ENCODE results near the gene CHRNG.

Gene CHRNG

GRCh38 chr2:232550354-232551249, 11.1 kb downstream of the CHRNG start, which contains the start of the genes EIF4E2 and TIGD1:
EIF4E2 (plus strand) TSS chr2:232550689; CDS start chr2:232550725, 36 bp downstream.
TIGD1 (minus strand) TSS chr2:232550557; CDS start chr2:232549882, 675 bp downstream.
- Histone ChIP-seq H3K9me3 (ENCODE audit: control insufficient read depth, insufficient read depth, low read depth, low read length) (no peaks in the 10 kb centered on the region), H3K27ac (ENCODE audit: extremely low read depth, low read depth, low read length) (peak within 1 kb of the TSS; percentile 82), H3K4me3 (ENCODE audit: low read depth, low read length) (peak within 1 kb of the TSS; percentile 94), H3K36me3 (ENCODE audit: control insufficient read depth in 2 of 2, insufficient read depth in 1 of 2, low read length in 2 of 2) (peaks cover 17 to 47% of the 10 kb centered on the region in 2 experiments; a peak in 2 of 3 replicates), H3K4me1 (ENCODE audit: control insufficient read depth, insufficient read depth, low read length) (no peaks in the 10 kb centered on the region)
- CTCF ChIA-PET: interaction anchor here (0.6 kb wide), 1 partner anchor 198 kb away, joined by 3 read pairs; no protein-coding TSS in a partner anchor
- POLR2A ChIA-PET: interaction anchor here (0.5 to 1.4 kb wide), 11 partner anchors 12 to 83 kb away, joined by 3 to 9 read pairs (median 4); partner anchors contain the start of gene EFHD1
- TF ChIP-seq AEBP2 (tag by site-specific recombination; IDR thresholded peaks at IDR 0.05; ENCODE audit: borderline replicate concordance): no peak
- no peak for TF ChIP-seq ZNF133 (tag by site-specific recombination; IDR thresholded peaks at IDR 0.05)
- TF ChIP-seq ZFHX2 (tag by site-specific recombination; conservative IDR thresholded peaks at IDR 0.05): peak; percentile 95
- TF ChIP-seq ZNF747 (tag by site-specific recombination; IDR thresholded peaks at IDR 0.05): no peak
- TF ChIP-seq ZNF423 (tag by site-specific recombination; IDR thresholded peaks at IDR 0.05): no peak
- no peak for TF ChIP-seq ZNF510 (tag by site-specific recombination; IDR thresholded peaks at IDR 0.05; ENCODE audit: insufficient replicate concordance)
- no peak for TF ChIP-seq ZNF394 (tag by site-specific recombination; IDR thresholded peaks at IDR 0.05; ENCODE audit: borderline replicate concordance)
- no peak for TF ChIP-seq ZNF560 (tag by site-specific recombination; IDR thresholded peaks at IDR 0.05; ENCODE audit: borderline replicate concordance)
- no peak for TF ChIP-seq ZNF830 (tag by site-specific recombination; IDR thresholded peaks at IDR 0.05; ENCODE audit: low read depth)
- TF ChIP-seq ZNF658 (tag by site-specific recombination; IDR thresholded peaks at IDR 0.05): no peak
- no peak for TF ChIP-seq PRDM6 (tag by site-specific recombination; IDR thresholded peaks at IDR 0.05)
- no peak for TF ChIP-seq ZNF18 (tag by site-specific recombination; IDR thresholded peaks at IDR 0.05)
- no peak for TF ChIP-seq ZBTB6 (tag by site-specific recombination; IDR thresholded peaks at IDR 0.05)
- no peak for TF ChIP-seq ZNF37A (tag by site-specific recombination; IDR thresholded peaks at IDR 0.05)
- TF ChIP-seq KLF16 (tag by site-specific recombination; IDR thresholded peaks at IDR 0.05): peak; percentile 72; the same call in 1 of the 2 replicates
- no peak for TF ChIP-seq ZNF140 (tag by site-specific recombination; IDR thresholded peaks at IDR 0.05)
- TF ChIP-seq ZEB2 (tag by site-specific recombination; IDR thresholded peaks at IDR 0.05): peak; percentile 88
- TF ChIP-seq ZBTB48 (tag by site-specific recombination; IDR thresholded peaks at IDR 0.05): peak; percentile 72; the same call in 1 of the 2 replicates
- peak; percentile 94 for TF ChIP-seq ZNF549 (tag by site-specific recombination; IDR thresholded peaks at IDR 0.05)
- TF ChIP-seq SP3 (tag by site-specific recombination; IDR thresholded peaks at IDR 0.05): peak; percentile 82
- TF ChIP-seq TCF7L2 (IDR thresholded peaks at IDR 0.05; ENCODE audit: borderline replicate concordance, low read depth, low read length): no peak
- no peak for TF ChIP-seq ZNF391 (tag by site-specific recombination; IDR thresholded peaks at IDR 0.05; ENCODE audit: borderline replicate concordance, low read depth)
- TF ChIP-seq ZNF302 (tag by site-specific recombination; IDR thresholded peaks at IDR 0.05; ENCODE audit: low read depth): no peak
- no peak for TF ChIP-seq ZNF433 (tag by site-specific recombination; IDR thresholded peaks at IDR 0.05; ENCODE audit: low read depth)
- TF ChIP-seq ZNF362 (tag by site-specific recombination; IDR thresholded peaks at IDR 0.05): no peak
- TF ChIP-seq ZNF280C (tag by site-specific recombination; IDR thresholded peaks at IDR 0.05): no peak
